Measurements from ENCODE around the gene ADARB1.

- TF ChIP-seq CTCF (optimal IDR thresholded peaks at IDR 0.05 in 1 of 3, IDR thresholded peaks at IDR 0.05 in 1 of 3, conservative IDR thresholded peaks at IDR 0.05 in 1 of 3; ENCODE audit: extremely low read depth in 1 of 3, insufficient read depth in 2 of 3, low read length in 3 of 3) (no peak), EZH2 (IDR thresholded peaks at IDR 0.05; ENCODE audit: low read length) (no peak)
Measured at GRCh38 chr21:45071078-45071873, 3.1 kb upstream of the ADARB1 start.
